Measurements from ENCODE around the gene SUFU. TPM values are rescaled to one million over a fixed set of nuclear protein-coding genes. Genes with fewer than 3 reads are reported as not detected.

SUFU gene
- total RNA-seq, 1 experiment from 2014 or later = 2.7 TPM

DNA sequence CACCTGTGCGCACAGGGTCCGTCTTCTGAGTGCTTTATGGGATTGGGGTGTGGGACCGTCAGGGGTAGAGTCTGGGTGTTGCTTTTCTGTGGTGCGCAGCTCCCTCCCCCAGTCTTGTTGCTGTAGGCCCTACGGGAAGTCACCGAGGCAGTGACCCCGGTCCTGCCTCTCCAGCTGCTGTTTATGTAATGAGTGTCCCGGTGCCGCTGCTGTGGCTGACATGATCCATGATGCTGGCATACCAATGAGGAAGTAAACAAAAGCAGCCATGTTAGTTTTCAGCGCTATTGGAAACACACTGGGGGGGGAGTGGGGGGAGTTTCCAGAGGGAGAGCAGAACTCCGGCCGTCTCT is 141.6 kb downstream of the SUFU start:
- Histone ChIP-seq H3K27ac (peak overlapping the region; percentile 86), H3K9me3 (replicated peaks) (no peaks in the 10 kb centered on the region), H3K4me1 (replicated peaks) (peaks cover 45% of the 10 kb centered on the region), H3K36me3 (peaks cover 59% of the 10 kb centered on the region), H3K4me3 (peak overlapping the region; percentile 93), H3K27me3 (replicated peaks) (no peaks in the 10 kb centered on the region)
- peak; percentile 72 to 83 for DNase-seq (ENCODE audit: low read depth in 1 of 2, low spot score in 2 of 2)

DNA sequence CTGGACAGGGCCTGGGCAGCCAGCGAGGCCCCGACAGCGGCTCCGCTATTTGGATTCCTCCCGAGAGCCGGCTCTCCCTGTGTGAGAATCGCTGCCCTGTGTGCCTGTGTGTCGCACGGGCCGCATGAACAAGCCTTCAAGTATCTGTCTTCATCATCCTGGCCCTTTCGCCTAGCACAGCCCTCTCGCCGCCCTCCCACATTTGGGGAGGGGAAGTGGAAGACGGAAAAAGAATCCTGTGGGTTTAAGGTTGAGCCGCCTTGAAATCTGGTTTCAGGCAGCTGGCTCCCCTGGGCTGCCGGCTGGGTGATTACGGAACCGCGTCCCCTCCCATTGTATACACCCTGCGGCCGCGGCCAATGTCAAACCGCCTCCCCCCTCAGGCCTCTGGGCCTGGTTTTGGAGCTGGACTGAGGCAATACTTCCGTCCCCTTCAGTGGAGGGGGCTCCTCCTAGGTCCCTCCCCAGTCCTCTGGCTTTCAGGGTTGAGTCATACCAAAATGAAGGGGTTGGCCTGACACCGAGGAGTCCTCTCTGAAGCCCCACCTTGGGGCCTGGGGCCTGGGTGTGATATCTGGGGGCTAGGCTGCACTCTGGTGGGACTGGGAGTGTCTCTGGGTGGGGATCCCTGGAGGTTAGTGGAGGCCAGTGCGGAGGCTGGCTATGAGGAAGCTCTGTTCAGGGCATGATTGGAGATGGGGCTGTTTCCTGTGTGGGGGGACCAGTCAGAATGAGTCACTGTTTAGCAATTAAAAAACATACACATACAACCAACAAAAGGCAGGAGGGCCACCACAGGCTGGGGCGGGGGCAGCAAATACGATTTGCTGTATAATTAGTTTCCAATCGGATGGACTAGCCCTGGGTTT is 142.2 kb downstream of the SUFU start:
- peak; percentile 95 to 97 for DNase-seq (ENCODE audit: low read depth in 1 of 2, low spot score in 2 of 2)
- Histone ChIP-seq H3K9me3 (replicated peaks) (no peaks in the 10 kb centered on the region), H3K27ac (peak overlapping the region; percentile 86), H3K4me1 (replicated peaks) (peaks cover 45% of the 10 kb centered on the region), H3K36me3 (peaks cover 64% of the 10 kb centered on the region), H3K4me3 (peak overlapping the region; percentile 93), H3K27me3 (replicated peaks) (no peaks in the 10 kb centered on the region)

DNA sequence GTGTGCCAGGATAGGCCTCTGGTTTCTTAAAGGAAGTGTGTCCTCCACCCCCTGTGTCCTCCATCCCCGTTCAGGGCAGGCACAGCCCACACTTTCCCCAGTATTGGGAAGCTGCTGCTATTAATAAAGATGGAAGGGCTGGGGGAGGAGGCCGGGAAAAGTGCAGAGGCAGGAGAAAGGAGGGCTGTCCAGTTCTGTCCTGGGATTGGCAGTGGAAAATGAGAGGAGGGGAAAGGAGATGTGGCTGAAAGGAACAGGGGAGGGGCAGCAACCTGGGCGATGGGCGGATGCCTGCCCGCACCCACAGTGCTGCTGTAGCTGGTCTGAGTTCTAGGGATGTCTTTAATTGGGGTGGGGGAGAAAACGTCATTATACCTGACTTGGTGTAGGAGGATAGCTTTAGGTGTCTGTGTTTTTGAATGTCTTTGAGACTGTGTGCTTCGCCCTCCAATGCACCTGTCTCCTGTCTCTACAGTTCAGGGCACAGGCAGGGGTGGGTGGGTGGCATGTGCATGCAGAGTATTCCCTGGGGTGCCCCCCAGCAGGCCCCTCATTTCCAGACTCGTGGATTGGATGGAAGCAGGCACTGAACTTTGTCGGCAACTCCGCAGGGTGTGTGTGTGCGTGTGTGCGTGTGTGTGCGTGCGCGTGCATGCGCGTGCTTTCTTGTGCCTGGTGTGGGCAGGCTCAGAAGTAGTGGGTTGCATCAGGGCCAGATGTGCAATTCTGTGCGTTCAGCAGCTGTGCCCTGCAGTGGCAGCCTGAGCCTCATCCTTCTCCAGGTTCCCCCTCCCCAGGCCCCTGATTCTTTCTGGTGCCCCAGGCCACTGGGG is 143.1 kb downstream of the SUFU start:
- peaks cover 72% of the 10 kb centered on the region for H3K36me3 ChIP-seq

DNA sequence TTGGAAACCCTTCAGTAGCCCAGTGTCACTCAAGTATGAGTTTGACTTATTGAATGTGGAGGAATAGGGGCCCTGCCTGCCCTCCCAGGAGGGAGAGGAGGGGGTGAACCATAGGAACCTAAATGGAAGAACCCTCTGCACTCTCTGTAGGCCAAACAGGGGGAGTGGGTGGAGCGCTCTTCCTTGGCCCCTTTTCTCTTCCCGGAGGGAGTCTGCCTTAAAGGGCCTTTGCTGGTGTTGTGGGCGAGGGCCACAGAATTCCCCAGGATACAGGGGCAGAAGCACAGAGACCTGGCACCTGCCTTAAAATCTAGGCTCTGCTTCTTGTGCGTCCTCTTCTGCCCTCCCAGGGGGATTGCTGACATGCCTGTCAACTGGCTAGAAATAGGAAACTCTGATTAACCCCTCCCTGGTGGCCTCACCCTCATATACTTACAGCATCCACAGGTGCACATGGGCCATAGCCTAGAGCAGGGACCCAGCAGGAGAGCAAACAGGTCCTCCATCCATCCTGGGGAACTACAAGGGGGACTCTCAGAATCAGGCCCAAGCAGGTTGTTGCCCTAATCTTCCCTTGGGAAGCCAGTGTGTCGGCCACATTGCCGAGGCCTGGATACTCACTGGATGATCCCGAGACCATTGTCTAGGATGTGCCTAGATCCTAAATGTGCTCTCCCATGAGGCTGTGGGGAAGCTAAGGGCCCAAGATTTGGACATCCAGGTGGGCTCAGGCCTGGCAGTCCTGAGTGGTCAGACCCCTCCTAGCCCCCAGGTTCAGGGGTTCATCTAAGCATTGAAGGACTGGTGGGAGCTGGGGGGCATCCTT is 143.9 kb downstream of the SUFU start:
- Histone ChIP-seq H3K4me3 (no peak overlapping the region), H3K27me3 (replicated peaks) (no peaks in the 10 kb centered on the region), H3K36me3 (peaks cover 80% of the 10 kb centered on the region), H3K27ac (no peak overlapping the region), H3K9me3 (replicated peaks) (no peaks in the 10 kb centered on the region), H3K4me1 (replicated peaks) (peaks cover 42% of the 10 kb centered on the region)
- DNase-seq (ENCODE audit: low read depth in 1 of 2, low spot score in 2 of 2) = no peak

More for the DNA sequence above, 143.1 kb downstream of the SUFU start:
- no peak for DNase-seq (ENCODE audit: low read depth in 1 of 2, low spot score in 2 of 2)
- H3K27me3 ChIP-seq (replicated peaks) = no peaks in the 10 kb centered on the region
- H3K27ac ChIP-seq = peak overlapping the region; percentile 86
- H3K9me3 ChIP-seq (replicated peaks) = no peaks in the 10 kb centered on the region
- H3K4me3 ChIP-seq = peak overlapping the region; percentile 93
- peaks cover 43% of the 10 kb centered on the region for H3K4me1 ChIP-seq (replicated peaks)

DNA sequence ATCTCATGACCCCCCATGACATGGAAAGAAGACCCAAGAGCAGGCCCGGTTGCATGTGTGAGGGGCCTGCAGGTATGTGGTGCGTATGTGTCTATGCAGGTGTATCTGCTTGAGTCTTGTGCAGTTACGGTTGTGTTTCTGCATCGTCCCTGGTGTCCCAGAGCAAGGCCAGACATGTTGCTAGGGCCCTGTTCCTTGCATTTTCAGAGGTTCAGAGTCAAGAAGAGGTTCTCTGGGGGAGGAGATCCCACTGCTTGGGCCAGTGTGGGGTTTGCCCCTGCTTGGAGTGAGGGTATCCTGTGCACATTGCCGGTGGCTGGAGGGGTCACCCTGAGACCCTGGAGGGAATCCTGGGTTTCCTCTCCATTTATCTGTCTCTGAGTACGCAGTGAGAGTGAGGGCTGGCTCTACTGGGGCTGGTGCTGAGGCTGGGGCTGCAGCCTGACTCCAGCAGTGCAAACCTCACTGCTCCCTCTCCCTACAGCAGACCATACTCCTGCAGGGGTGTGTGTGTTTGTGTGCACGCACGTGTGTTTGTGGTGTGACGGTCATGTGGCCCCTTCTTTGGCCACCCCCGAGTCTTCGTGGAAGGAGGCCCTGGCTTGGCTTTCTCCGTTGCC is 144.6 kb downstream of the SUFU start:
- no peak overlapping the region for H3K27ac ChIP-seq
- peaks cover 42% of the 10 kb centered on the region for H3K4me1 ChIP-seq (replicated peaks)
- no peak for DNase-seq (ENCODE audit: low read depth in 1 of 2, low spot score in 2 of 2)
- no peaks in the 10 kb centered on the region for H3K9me3 ChIP-seq (replicated peaks)
- no peaks in the 10 kb centered on the region for H3K27me3 ChIP-seq (replicated peaks)
- peaks cover 88% of the 10 kb centered on the region for H3K36me3 ChIP-seq
- H3K4me3 ChIP-seq = no peak overlapping the region

DNA sequence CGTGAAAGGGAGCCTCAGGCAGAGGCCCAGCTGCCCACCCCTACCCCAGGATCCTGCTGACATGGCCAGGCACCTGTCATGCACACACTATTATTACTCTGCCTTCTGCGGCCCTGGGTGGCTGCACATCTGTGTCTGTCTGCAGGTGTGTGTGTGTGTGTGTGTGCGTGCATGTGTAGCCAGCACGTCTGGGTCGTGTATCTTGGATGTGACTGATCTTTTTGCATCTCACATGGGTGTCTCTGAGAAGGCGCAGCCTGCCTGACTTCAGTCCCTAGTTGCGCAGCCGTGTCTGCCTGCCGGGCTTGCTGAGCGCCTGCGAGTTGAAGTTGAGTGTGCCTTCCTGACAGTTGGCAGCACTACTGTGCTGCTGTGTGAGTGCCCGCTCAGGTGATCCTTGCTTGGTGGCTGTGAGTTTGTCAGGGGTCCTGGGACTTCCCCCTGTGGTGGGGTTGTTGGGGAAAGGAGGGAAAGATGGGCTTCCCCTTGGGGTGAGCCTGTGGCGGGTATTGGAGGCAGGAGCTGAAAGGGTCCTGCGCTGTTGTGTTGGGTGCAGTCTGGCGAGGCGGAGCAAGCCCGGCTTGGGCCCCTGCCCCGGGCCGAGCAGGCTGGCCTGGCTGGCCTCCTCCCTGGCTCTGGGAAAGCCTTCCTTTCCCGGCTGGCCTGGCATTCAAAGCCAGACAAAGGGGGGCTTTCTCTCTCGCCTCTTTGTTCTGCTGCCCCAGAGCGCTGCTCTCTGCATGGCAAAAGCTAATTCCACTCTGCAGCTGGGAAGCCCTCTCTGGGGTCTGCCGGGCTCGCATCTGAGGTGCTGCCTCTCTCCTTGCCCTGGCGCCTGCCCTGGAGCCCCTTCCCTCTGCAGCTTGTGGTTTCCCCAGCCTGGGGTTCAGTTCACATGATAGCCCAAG is 145.4 kb downstream of the SUFU start:
- Histone ChIP-seq H3K36me3 (peaks cover 92% of the 10 kb centered on the region), H3K4me3 (no peak overlapping the region), H3K4me1 (replicated peaks) (peaks cover 42% of the 10 kb centered on the region), H3K27ac (no peak overlapping the region), H3K9me3 (replicated peaks) (no peaks in the 10 kb centered on the region), H3K27me3 (replicated peaks) (no peaks in the 10 kb centered on the region)
- DNase-seq (ENCODE audit: low read depth in 1 of 2, low spot score in 2 of 2) = no peak

DNA sequence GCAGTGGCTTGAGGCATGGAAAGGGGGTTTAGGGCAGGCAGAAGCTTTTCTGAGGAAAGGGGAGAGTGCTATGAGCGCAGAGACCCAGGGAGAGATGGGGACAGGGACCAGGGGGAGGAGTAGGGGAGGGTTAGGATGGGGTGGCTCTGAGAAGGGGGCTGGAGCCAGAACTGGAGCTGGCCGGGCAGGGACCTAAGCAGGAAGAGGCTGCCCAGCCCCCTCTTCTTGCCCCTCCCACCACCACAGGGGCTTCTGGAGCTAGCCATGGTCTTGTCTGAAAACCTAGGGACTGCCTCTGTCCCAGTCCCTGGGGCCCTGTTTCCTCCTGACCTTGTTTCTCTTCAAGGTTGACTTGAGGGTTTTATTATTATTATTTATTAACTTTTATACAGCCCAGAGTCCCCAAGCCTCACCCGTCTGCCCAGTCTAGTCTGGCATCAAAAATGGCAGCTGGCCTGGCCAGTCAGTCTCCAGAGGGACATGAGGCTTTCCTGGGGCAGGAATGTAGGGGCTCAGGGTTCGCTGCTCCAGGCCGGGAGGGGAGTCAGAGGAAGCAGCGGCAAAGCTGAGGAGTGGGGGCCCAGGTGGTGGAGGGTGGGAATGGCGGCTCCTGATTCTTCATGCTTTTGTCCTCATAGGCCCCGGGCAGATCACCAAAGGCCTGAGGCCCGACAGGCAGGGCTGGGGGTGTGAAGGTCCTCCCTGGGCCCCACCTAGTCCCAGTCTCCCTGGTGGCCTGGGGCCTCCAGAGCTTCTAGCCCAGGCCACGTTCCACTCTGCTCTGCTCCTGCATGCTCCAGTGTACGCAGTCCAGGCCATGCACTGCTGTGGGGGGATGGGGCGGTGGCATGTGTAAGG is 146.3 kb downstream of the SUFU start:
- Histone ChIP-seq H3K27ac (no peak overlapping the region), H3K9me3 (replicated peaks) (no peaks in the 10 kb centered on the region), H3K4me1 (replicated peaks) (peaks cover 36% of the 10 kb centered on the region), H3K27me3 (replicated peaks) (no peaks in the 10 kb centered on the region), H3K4me3 (no peak overlapping the region), H3K36me3 (peaks cover 92% of the 10 kb centered on the region)
- no peak for DNase-seq (ENCODE audit: low read depth in 1 of 2, low spot score in 2 of 2)

DNA sequence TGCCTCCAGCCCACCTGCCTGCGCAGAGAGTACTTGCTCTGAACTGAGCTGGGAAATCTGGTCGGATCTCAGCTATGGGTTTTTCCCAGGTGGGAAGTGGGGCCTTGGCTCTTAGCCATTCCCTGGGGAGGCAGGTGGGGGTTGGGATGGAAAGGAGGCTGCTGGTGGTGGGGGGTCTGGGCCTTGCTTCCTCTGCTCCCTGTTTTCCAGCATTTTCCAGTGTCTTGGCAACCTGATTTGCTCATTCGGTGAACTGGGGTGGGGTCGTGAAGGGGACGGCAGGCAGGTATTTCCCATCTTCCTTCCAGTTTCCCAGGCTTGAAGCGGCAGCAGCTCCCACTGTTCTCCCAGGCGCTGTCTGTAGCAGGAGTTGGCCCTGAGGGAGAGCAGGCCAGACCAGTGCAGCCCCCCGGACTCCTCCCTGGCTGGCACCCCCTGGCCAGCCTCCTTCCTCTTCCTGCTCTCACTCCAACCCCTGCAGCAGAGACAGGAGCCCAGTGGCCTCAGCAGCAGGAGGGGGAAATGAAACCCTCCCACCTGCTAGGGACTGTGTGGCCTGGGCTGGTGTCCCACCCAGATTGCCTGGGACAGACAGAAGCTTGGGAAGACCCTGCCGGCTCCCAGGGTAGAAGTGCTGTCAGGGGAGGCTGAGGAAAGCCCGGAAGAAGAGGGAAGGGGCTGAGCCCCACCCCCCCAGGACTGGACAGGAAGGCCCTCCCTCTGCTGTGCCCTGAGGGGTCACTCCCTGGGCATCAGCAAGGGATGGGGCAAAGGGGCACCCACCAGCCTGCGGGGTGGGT is 147.1 kb downstream of the SUFU start:
- Histone ChIP-seq H3K36me3 (peaks cover 92% of the 10 kb centered on the region), H3K4me1 (replicated peaks) (peaks cover 29% of the 10 kb centered on the region), H3K4me3 (no peak overlapping the region)

DNA sequence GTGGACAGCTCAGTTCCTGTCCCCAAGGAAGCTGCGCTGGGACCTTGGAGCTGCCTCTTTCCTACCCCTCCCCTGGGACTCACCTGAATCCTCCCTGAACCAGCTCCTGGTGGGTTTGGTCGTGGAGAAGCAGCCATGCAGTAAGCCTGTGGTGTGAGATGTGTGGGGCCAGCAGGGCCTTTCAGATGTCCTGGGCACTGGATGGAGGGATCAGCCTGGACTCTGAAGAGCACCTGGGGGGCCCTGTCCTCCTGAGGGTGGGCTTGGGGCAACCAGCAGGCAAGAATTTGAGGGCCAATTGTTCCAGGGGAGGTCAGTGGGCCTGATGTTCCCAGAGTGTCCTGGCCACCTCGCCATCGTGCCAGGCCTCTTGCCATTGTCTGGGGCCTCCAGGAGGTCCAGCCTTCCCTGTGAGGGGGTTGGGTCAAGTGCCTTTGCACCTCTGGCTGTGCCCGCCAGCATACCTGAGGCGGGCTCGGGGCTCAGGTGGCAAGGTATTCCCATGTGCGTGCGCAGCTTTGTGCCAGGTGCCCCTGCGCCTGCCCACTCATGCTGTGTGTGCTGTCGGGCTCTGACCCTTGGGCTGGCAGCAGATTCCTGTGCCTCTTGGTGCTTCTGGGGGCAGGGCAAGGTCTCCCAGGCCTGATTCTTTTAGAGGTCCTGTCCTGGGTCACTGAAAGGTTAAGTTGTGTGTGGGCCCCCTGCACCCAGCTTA is 147.8 kb downstream of the SUFU start:
- peaks cover 22% of the 10 kb centered on the region for H3K4me1 ChIP-seq (replicated peaks)
- no peaks in the 10 kb centered on the region for H3K9me3 ChIP-seq (replicated peaks)
- H3K4me3 ChIP-seq = no peak overlapping the region
- no peak overlapping the region for H3K27ac ChIP-seq
- no peak for DNase-seq (ENCODE audit: low read depth in 1 of 2, low spot score in 2 of 2)
- H3K27me3 ChIP-seq (replicated peaks) = no peaks in the 10 kb centered on the region
- peaks cover 95% of the 10 kb centered on the region for H3K36me3 ChIP-seq

More for the DNA sequence above, 147.1 kb downstream of the SUFU start:
- Histone ChIP-seq H3K27me3 (replicated peaks) (no peaks in the 10 kb centered on the region), H3K27ac (no peak overlapping the region), H3K9me3 (replicated peaks) (no peaks in the 10 kb centered on the region)
- no peak for DNase-seq (ENCODE audit: low read depth in 1 of 2, low spot score in 2 of 2)

DNA sequence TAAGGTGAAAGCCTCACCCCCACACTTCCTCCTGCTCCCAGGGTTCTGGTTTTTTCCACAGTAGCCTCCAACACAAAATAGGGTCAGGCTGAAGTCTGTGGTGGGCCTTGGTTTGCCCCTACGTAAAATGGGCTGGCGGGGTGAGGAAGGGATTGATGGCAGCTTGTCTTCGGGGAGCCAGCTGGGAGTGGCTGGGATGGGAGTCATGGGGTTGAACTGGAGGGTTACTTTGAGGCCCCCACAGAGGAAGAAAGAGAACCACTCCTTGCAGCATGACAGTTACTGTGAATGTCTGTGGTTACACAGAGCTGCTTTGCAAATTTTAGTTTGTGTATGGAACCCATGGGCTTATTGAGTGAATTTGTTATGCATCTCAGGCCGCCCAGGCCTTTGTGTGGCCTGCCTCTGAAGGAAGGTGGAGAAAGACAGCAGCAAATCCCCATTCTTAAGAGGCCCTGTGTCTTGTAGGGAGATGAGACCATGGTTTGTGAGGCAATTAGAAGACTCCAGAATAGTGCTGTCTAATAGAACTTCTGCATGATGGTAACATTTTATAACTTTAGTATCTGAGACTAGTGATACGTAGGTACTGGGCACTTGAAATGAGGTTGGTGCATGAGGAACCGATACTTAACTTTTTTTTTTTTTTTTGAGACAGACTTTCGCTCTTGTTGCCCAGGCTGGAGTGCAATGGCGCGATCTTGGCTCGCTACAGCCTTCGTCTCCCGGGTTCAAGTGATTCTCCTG is 148.6 kb downstream of the SUFU start:
- H3K36me3 ChIP-seq = peaks cover 95% of the 10 kb centered on the region
- no peak overlapping the region for H3K27ac ChIP-seq
- H3K9me3 ChIP-seq (replicated peaks) = no peaks in the 10 kb centered on the region
- no peak overlapping the region for H3K4me3 ChIP-seq
- H3K4me1 ChIP-seq (replicated peaks) = peaks cover 14% of the 10 kb centered on the region
- no peak for DNase-seq (ENCODE audit: low read depth in 1 of 2, low spot score in 2 of 2)
- H3K27me3 ChIP-seq (replicated peaks) = no peaks in the 10 kb centered on the region
